HepG2 (cell line): ENCODE data around the gene FAHD1. TPM values are rescaled to one million over a fixed set of nuclear protein-coding genes. Genes with fewer than 3 reads are reported as not detected.
A peak's percentile ranks its signal among the peaks of the same experiment; 100 is the strongest.

ENCODE experiments used
- ISL2 ChIP-seq: sonication (generic); formaldehyde crosslinking; IDR thresholded peaks from 2 replicates; pipeline ENCODE4 v1.5.0; 2020; ENCODE audit warnings: missing genetic modification reagents
- KLF12 ChIP-seq: sonication (generic); formaldehyde crosslinking; IDR thresholded peaks from 2 replicates; pipeline ENCODE4 v1.4.0; 2020; ENCODE audit warnings: missing genetic modification reagents, borderline replicate concordance
- NCOA1 ChIP-seq: sonication (generic); formaldehyde crosslinking; IDR thresholded peaks from 2 replicates; pipeline ENCODE4 v1.9.0; 2021; ENCODE audit warnings: missing genetic modification reagents
- PHF5A ChIP-seq: IDR thresholded peaks from one replicate; pipeline ENCODE4 v1.6.1; 2018; ENCODE audit warnings: low read depth, missing genetic modification reagents; ENCODE audit not compliant: unreplicated experiment
- PITX1 ChIP-seq: sonication (generic); formaldehyde crosslinking; IDR thresholded peaks from 2 replicates; pipeline ENCODE4 v1.5.1; 2020; ENCODE audit warnings: mild to moderate bottlenecking, missing genetic modification reagents
- SIN3B ChIP-seq: fragments of 150-350 bp; IDR thresholded peaks from 2 replicates; pipeline ENCODE4 v1.6.1; 2014; ENCODE audit warnings: low read length
- SPEN ChIP-seq: sonication (generic); formaldehyde crosslinking; IDR thresholded peaks from 2 replicates; pipeline ENCODE4 v1.5.1; 2020; ENCODE audit warnings: low read depth, mild to moderate bottlenecking, missing genetic modification reagents
- ZBTB21 ChIP-seq: sonication (generic); formaldehyde crosslinking; IDR thresholded peaks from 2 replicates; pipeline ENCODE4 v1.4.0; 2020; ENCODE audit warnings: missing genetic modification reagents
- ZFP1 ChIP-seq: IDR thresholded peaks from 2 replicates; pipeline ENCODE4 v1.6.1; 2016
- ZNF33B ChIP-seq: sonication (generic); formaldehyde crosslinking; IDR thresholded peaks from 2 replicates; pipeline ENCODE4 v1.5.1; 2020; ENCODE audit warnings: mild to moderate bottlenecking, missing genetic modification reagents
- ZNF34 ChIP-seq: sonication (generic); formaldehyde crosslinking; IDR thresholded peaks from 2 replicates; pipeline ENCODE4 v1.4.0; 2020; ENCODE audit warnings: mild to moderate bottlenecking, missing genetic modification reagents, borderline replicate concordance
- ZNF367 ChIP-seq: sonication (generic); formaldehyde crosslinking; IDR thresholded peaks from 2 replicates; pipeline ENCODE4 v1.4.0; 2020; ENCODE audit warnings: missing genetic modification reagents, borderline replicate concordance
- ZNF790 ChIP-seq: sonication (generic); formaldehyde crosslinking; IDR thresholded peaks from 2 replicates; pipeline ENCODE4 v1.8.0; 2022; ENCODE audit warnings: missing genetic modification reagents, mild to moderate bottlenecking, borderline replicate concordance
- polyA plus RNA-seq, 8 experiments: library from polyadenylated mRNA; depleted of rRNA in 3 of 8; stranded (reverse) in 7 of 8; unstranded in 1 of 8; fragments of >200 nt; fragmentation: Illumina TruSeq in 4 of 8; extraction: Trizol in 4 of 8; gene quantifications; 2 replicates each; pipeline versions ENCODE4 v1.2.1 to v1.2.3, GENCODE V29; 2011 to 2016; ENCODE audit warnings: low read depth in 4 of 8, missing spikeins in 1 of 8, mixed read lengths in 1 of 8; ENCODE audit not compliant: insufficient read depth in 1 of 8
- total RNA-seq, 5 experiments: library from RNA; depleted of rRNA; stranded (reverse); fragments of >200 nt; fragmentation: Illumina TruSeq; extraction: Trizol; gene quantifications; 2 replicates each; pipeline ENCODE4 v1.2.3, GENCODE V29; 2016; ENCODE audit warnings: low read depth in 1 of 5
- TF ChIP-seq, protein P1 (sequence below): sonication (generic); formaldehyde crosslinking; IDR thresholded peaks from 2 replicates; pipeline ENCODE4 v1.4.0; 2020; ENCODE audit warnings: missing genetic modification reagents
- TF ChIP-seq, protein P2 (sequence below): IDR thresholded peaks from 2 replicates; pipeline ENCODE4 v1.6.1; 2018; ENCODE audit warnings: missing genetic modification reagents
- TF ChIP-seq, protein P3 (sequence below): sonication (generic); formaldehyde crosslinking; IDR thresholded peaks from 2 replicates; pipeline ENCODE4 v1.4.0; 2020; ENCODE audit warnings: mild to moderate bottlenecking, missing genetic modification reagents
- TF ChIP-seq, protein P4 (sequence below): sonication (generic); formaldehyde crosslinking; IDR thresholded peaks from 2 replicates; pipeline ENCODE4 v1.4.0; 2020; ENCODE audit warnings: missing genetic modification reagents, borderline replicate concordance
- TF ChIP-seq, protein P5 (sequence below): sonication (generic); formaldehyde crosslinking; IDR thresholded peaks from 2 replicates; pipeline ENCODE4 v1.5.1; 2020; ENCODE audit warnings: mild to moderate bottlenecking, missing genetic modification reagents, moderate library complexity
- TF ChIP-seq, protein P6 (sequence below): sonication (generic); formaldehyde crosslinking; IDR thresholded peaks from 2 replicates; pipeline ENCODE4 v1.5.1; 2020; ENCODE audit warnings: missing genetic modification reagents, mild to moderate bottlenecking, borderline replicate concordance

Gene FAHD1
- total and polyA plus RNA-seq, 2 of the 13 experiments (the other 11 are each of a cell fraction or from before 2014, with no cell fraction given): 39.0 to 45.3 TPM

DNA sequence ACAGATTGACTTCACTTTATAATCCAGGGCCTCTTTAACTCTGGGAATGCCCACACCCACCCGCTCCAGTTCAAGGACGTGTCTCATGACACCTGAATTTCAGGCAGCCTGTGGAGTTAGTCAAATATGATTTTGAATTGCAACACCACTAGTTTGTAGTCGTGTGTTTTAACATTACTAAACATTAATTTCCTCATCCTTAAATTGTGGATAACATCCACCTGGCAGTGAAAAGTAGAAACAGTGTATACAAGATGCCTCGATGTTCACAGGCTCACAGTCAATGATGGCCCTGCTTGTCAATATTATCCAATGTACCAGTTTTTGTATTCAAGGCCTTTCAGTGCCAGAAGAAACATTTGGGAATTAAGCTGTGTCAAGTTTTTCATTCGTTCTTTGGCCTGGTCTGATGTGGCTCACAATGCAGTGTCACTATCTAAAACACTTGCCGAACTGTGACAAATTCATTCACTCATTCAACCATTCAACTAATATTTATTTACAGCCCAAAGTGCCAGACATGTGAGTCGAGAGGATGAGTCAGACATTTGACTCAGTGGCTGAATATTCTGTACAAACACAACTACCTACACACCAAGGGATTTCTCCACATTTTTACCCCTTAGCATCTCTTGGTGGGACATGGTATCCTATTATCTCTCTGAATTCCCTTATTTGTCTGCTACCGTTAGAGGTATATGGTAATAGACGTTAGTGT, 43.5 kb downstream of the FAHD1 start (continued):
- TF ChIP-seq, protein P1, sequence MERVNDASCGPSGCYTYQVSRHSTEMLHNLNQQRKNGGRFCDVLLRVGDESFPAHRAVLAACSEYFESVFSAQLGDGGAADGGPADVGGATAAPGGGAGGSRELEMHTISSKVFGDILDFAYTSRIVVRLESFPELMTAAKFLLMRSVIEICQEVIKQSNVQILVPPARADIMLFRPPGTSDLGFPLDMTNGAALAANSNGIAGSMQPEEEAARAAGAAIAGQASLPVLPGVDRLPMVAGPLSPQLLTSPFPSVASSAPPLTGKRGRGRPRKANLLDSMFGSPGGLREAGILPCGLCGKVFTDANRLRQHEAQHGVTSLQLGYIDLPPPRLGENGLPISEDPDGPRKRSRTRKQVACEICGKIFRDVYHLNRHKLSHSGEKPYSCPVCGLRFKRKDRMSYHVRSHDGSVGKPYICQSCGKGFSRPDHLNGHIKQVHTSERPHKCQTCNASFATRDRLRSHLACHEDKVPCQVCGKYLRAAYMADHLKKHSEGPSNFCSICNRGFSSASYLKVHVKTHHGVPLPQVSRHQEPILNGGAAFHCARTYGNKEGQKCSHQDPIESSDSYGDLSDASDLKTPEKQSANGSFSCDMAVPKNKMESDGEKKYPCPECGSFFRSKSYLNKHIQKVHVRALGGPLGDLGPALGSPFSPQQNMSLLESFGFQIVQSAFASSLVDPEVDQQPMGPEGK (CRISPR knock-in tag): peak; percentile 36; the same call in 1 of the 2 replicates
- TF ChIP-seq ZNF33B (CRISPR knock-in tag) (no peak), ZNF34 (CRISPR knock-in tag) (no peak), KLF12 (CRISPR knock-in tag) (no peak), ZNF367 (CRISPR knock-in tag) (no peak), PHF5A (CRISPR knock-in tag) (no peak), PITX1 (CRISPR knock-in tag) (no peak), SPEN (CRISPR knock-in tag) (no peak), ZFP1 (CRISPR knock-in tag) (no peak), ZNF790 (no peak), NCOA1 (no peak), SIN3B (no peak), ISL2 (CRISPR knock-in tag) (0 out of 2 replicates have a peak, but pooled peaks have one; percentile 11), ZBTB21 (CRISPR knock-in tag) (peak; percentile 43; the same call in 1 of the 2 replicates)
- TF ChIP-seq, protein P2, sequence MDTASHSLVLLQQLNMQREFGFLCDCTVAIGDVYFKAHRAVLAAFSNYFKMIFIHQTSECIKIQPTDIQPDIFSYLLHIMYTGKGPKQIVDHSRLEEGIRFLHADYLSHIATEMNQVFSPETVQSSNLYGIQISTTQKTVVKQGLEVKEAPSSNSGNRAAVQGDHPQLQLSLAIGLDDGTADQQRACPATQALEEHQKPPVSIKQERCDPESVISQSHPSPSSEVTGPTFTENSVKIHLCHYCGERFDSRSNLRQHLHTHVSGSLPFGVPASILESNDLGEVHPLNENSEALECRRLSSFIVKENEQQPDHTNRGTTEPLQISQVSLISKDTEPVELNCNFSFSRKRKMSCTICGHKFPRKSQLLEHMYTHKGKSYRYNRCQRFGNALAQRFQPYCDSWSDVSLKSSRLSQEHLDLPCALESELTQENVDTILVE (CRISPR knock-in tag): no peak
- TF ChIP-seq, protein P3, sequence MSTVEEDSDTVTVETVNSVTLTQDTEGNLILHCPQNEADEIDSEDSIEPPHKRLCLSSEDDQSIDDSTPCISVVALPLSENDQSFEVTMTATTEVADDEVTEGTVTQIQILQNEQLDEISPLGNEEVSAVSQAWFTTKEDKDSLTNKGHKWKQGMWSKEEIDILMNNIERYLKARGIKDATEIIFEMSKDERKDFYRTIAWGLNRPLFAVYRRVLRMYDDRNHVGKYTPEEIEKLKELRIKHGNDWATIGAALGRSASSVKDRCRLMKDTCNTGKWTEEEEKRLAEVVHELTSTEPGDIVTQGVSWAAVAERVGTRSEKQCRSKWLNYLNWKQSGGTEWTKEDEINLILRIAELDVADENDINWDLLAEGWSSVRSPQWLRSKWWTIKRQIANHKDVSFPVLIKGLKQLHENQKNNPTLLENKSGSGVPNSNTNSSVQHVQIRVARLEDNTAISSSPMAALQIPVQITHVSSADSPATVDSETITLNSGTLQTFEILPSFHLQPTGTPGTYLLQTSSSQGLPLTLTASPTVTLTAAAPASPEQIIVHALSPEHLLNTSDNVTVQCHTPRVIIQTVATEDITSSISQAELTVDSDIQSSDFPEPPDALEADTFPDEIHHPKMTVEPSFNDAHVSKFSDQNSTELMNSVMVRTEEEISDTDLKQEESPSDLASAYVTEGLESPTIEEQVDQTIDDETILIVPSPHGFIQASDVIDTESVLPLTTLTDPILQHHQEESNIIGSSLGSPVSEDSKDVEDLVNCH (CRISPR knock-in tag): no peak
- TF ChIP-seq, protein P4, sequence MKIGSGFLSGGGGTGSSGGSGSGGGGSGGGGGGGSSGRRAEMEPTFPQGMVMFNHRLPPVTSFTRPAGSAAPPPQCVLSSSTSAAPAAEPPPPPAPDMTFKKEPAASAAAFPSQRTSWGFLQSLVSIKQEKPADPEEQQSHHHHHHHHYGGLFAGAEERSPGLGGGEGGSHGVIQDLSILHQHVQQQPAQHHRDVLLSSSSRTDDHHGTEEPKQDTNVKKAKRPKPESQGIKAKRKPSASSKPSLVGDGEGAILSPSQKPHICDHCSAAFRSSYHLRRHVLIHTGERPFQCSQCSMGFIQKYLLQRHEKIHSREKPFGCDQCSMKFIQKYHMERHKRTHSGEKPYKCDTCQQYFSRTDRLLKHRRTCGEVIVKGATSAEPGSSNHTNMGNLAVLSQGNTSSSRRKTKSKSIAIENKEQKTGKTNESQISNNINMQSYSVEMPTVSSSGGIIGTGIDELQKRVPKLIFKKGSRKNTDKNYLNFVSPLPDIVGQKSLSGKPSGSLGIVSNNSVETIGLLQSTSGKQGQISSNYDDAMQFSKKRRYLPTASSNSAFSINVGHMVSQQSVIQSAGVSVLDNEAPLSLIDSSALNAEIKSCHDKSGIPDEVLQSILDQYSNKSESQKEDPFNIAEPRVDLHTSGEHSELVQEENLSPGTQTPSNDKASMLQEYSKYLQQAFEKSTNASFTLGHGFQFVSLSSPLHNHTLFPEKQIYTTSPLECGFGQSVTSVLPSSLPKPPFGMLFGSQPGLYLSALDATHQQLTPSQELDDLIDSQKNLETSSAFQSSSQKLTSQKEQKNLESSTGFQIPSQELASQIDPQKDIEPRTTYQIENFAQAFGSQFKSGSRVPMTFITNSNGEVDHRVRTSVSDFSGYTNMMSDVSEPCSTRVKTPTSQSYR: peak; percentile 35; the same call in 1 of the 2 replicates
- TF ChIP-seq, protein P5, sequence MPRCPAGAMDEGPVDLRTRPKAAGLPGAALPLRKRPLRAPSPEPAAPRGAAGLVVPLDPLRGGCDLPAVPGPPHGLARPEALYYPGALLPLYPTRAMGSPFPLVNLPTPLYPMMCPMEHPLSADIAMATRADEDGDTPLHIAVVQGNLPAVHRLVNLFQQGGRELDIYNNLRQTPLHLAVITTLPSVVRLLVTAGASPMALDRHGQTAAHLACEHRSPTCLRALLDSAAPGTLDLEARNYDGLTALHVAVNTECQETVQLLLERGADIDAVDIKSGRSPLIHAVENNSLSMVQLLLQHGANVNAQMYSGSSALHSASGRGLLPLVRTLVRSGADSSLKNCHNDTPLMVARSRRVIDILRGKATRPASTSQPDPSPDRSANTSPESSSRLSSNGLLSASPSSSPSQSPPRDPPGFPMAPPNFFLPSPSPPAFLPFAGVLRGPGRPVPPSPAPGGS (CRISPR knock-in tag): no peak
- TF ChIP-seq, protein P6, sequence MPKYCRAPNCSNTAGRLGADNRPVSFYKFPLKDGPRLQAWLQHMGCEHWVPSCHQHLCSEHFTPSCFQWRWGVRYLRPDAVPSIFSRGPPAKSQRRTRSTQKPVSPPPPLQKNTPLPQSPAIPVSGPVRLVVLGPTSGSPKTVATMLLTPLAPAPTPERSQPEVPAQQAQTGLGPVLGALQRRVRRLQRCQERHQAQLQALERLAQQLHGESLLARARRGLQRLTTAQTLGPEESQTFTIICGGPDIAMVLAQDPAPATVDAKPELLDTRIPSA (CRISPR knock-in tag): no peak
